ENCODE data around the gene GALNT14.

GALNT14 gene

DNA sequence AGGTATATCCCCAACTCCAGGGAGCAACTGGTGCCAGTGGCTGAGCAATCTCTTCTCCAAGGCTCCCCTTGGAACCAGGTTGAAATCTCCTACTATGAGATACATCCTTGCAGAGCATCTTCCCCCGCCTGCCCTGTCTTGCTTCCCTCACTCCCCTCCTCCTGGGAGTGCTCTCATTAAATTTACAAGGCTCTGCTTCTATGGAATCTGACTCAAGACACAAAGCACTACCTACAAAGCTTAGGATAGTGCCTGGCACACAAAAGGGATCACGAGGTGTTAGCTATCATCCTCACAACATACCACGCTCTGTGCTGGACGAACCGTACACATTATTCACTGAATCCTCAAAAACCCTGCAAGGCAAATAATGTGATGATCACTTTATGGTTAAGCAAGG is 121.6 kb downstream of the GALNT14 start:
- no peak overlapping the region for H3K4me3 ChIP-seq (ENCODE audit: low read depth, low read length)

DNA sequence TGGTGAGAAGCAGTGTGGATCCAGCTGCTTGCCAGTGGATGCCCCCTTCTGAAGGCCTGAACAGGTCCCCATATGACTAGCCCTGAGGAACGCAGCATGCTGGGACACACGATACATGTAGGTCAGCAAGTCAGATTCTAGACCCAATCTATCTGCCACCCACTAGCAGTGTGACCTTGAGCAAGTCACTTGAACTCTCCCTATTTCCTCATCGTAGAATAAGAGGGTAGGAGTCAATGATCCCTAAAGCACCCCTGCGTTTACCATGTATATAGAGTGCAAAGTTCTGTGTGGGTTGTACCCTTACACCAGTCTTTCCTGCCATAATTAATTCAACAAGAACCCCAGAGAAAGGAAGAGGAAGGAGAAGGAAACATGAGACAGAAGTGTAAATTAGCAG is 123.7 kb downstream of the GALNT14 start:
- H3K4me3 ChIP-seq (ENCODE audit: low read depth, low read length), result no peak overlapping the region

DNA sequence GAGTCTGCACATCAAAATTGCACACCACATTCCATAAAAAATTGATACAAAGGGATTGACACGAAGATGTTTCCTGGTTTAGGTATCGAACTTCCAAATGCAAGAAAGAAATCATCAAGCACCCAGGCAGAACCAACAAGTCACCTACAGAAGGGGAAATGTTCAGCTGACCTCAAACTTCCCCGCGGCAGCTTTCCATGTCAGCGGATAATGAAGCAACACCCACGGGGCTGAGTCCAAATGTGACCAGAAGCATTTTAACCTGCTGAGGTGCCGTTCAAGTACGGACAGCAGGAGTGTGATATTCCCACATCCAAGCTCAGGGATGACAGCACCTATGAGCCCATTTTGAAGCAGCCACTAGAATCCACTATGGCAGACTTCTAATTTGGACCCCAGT is 124.9 kb downstream of the GALNT14 start:
- H3K4me3 ChIP-seq (ENCODE audit: low read depth, low read length), result no peak overlapping the region

DNA sequence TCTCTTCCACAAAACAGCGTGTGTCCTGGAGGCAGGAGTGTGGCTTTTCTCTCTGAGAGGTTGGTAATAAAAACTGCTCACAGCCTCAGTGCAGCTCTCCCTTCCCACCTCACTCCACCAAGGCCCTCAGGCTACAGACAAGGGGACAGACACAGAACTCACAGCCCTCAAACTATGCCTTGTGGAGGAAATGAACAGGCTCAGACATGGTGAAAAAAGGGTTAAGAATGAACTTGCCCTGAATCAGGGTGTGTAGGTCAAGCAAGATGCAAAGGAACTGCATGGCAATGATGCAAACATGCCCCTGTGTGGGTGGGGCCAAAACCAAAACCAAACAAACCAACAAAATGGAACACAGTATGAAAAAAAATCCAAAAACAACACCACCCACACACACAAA is 125.8 kb downstream of the GALNT14 start:
- H3K4me3 ChIP-seq (ENCODE audit: low read depth, low read length), result no peak overlapping the region

DNA sequence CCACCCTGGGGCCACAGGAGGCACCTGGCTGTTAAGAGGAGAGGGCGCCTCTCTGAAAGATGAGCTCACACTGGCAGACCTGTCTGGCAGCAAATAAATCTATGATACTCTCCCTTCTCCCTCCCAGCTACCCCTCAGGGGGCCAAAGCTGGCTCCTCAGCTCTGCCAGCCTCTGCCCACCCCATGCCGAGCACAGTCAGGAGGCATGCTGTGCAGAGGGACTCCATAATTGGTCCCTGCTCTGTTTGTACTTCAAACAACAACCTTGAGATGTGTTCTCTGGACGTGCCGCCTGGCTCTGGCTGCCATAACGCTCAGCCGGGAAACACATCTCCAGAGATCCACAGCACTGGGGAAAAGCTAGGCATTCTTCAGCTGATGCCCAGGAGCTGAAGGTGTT is 126.7 kb downstream of the GALNT14 start:
- no peak overlapping the region for H3K4me3 ChIP-seq (ENCODE audit: low read depth, low read length)

DNA sequence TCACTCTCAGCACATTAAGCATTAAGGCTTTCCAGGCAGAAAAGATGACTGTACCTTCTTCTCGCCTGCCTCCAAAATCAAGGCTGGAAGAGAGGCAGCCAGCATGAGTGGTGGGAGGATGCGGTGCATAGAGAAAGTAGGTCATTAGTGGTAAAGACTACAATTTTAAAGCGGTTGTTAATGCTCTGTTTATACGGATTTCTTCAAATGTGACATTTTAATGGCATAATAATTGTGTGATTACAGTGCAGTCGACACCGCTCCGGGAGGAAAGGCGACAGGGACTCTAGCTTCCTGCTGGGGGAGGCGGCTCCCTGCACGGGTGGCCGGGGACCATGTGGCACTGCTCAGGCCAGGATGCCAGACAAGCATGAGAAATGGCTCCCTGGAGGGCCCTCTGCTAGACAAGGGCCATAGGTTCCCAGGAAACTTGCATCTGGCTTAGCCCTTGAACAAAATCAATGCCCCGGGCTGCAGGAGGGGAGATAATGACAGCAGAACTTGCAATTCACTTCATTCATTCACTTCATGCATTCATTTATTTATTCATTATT is 129.6 kb downstream of the GALNT14 start:
- H3K4me3 ChIP-seq (ENCODE audit: low read depth, low read length), result no peak overlapping the region

DNA sequence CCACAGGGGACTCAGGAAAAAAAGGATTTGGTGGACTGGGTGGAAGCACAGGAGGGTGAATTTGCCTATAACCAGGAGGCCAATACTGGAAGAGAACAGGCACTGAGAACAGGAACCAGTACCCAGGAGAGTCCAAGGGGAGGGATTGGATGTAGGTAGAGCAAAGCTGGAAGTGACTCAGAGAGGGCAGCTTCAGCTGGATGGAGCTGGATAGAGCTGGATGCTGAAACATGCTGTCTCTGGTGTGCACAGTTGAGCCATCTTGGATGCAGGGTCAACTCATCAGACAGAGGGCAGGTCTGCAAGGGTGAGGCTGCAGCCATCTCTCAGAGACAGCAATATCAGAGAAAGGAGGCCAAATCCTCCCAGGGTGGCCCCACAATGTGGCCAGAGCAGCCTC is 134.0 kb downstream of the GALNT14 start:
- no peak overlapping the region for H3K4me3 ChIP-seq (ENCODE audit: low read depth, low read length)

DNA sequence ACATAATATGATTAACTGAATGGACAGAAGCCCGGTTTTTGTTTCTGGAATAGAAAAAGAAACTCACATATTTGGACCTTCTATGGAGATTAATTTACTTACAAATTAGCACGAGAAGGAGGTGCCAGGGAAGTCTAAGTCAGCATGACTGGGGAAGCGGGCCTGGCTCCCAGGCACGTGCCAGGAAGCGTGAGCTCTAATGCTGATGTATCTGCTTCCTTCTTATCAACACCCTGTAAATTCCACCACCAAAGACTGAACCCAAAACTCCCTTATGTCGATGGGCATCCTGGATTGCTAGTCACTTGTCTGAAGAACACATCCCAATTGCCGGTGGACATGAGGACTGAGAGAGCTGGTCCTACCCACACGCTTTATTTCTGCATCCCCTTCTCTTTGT is 134.5 kb downstream of the GALNT14 start:
- H3K4me3 ChIP-seq (ENCODE audit: low read depth, low read length), result no peak overlapping the region

DNA sequence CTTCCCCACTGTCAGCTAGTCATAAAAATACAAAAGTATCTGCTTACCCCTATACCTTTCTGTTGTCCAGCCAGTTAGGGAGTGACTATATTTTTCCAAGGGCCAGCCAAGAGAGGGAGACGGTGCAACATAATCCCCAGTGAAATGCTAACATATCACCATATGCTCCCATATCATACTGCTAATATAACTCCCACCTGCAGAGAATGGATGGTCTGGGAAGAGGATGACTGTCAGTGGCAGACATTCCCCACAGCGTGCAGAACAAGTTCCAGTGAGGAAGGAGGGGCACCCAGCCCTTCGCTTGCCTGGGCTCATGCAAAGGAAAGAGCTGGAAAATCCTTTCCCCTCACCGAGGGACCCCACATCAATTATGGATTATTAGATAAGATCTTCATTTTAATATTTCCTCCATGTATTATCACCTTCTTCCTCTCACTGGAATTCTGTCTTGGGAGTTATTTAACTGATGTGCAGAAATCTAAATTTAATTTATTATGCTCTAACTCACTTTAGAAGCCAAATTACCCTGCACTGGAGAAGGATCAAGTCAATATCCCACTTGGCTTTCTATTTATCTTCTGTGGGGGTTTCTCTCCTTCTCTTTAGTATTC is 135.6 kb downstream of the GALNT14 start:
- H3K4me3 ChIP-seq (ENCODE audit: low read depth, low read length), result no peak overlapping the region

DNA sequence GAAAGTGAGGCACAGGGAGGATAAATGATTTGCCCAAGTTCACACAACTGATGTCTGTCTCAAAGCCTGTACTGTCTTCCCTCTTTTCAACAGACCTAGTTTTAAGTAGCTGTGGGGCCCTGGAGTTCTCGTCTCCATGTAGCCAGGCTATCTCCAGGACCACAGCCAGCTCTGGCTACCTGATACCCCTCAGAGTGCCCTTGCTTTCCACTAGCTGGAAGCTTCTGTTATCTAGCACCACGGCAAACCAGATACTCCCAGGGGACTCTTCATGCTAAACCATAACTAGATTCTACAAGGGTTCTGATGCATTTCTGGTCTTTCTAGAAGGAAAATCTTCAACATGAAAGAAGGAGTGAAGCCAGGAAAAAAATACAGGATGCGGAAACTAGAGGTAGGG is 137.3 kb downstream of the GALNT14 start:
- no peak overlapping the region for H3K4me3 ChIP-seq (ENCODE audit: low read depth, low read length)

DNA sequence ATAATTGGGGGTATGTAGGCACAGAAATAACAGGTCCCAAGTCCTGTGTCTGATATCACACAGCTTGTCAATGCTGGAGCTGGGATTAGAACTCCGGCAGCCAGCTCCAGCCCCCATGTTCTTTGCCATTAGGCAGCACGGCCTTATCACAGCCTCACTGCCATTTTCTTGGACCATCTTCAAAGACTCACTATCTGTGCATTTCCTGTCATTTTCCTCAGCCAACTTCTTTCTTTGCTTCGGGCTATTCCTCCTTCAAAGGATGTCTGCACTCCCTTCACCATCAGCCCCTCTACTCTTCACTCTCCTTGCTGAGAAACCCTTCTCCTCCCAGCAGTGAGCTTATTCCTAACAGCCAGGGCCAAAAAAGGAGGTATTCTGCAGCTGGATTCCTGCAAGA is 139.6 kb downstream of the GALNT14 start:
- H3K4me3 ChIP-seq (ENCODE audit: low read depth, low read length), result no peak overlapping the region

DNA sequence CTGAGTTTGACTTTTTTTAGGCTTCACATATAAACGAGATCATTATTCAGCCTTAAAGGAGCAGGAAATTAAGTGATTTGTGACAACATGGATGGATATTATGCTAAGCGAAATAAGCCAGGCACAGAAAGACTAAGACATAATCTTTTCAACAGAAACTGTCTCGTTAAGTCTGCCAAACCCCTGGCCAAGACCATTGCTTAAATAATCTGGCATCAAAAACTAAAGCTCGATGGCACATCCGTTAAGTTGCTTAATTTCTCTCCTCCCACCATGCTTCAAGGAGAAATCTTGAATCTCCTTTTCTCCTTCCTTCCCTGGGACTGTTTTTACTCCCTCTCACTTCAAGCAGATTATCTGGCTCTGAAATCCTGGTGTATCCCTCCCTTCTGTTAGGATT is 140.3 kb downstream of the GALNT14 start:
- no peak overlapping the region for H3K4me3 ChIP-seq (ENCODE audit: low read depth, low read length)

DNA sequence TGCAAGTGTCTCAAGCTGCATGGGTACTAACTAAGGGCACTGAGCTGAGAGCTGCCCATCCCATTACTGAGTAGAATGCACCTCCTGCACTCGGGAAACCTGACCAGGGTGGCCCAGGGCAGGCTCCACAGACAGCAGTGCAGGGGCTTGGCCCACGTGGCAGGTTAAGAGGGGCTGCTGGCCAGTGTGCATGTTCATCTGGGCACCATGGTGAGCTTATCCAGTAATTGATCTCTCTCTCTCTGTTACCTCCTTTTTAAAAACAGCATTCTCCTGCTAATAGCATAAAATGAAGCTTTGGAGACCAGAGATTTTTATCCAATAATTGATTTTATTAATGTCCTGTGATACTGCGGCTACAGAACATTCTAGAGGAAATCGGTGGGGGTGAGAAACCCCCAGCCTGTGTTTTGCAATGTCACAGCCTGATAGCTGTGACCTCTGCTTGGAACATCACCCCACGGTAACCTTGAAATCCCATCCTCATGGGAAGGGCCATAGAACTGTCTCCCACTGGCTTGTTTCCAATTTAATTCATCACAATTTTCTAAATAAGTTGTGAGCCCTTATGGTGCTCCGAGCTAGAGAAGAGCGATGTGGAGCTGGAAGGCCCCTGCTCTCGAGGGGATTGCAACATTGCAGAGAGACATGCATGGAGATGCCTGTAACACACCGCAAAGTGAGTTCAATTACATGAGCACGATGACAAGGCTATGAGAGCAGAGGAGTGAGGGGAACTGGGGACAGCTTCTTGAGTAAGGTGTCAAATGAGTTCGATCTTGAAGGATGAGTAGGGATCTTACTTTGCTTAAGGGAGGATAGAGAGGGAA is 143.8 kb downstream of the GALNT14 start:
- H3K4me3 ChIP-seq (ENCODE audit: low read depth, low read length), result no peak overlapping the region

DNA sequence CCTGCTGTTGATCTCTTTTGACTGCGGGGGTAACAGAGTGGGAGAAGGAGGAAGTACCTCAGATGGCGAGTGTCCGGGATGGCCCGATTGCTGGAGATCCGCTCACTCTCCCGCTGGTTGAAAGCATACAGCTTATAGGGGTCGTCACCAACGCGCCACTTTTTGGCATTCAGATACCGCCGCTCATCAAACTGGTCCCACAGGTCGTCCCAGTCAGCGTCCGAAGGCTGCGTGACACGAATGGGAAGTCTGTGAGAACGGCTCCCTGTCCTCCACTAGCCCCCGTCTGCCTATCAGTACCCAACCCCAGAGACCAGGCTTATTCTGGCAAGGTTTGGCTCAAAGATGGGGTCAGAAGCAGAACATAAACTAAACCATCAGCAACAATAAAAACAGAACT is 145.5 kb downstream of the GALNT14 start:
- H3K4me3 ChIP-seq (ENCODE audit: low read depth, low read length), result no peak overlapping the region

DNA sequence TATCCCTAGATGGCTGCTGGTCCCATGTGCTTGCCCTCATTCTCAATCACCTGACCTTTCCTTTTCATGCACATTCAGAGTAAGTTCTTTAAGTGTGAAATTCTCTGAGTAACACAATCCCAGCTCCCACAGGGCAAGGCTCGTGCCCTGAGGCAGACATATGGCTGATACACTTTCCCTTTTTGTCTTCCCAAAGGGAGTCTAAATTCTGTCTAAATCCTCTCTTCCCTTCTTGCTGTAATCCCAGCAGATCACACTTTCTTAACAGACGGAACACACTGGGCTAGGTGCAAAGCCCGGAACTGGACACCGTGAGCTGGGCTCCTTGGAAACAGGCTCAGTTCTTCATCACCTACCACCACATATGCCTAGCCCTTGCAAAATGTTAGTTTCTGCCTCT is 147.6 kb downstream of the GALNT14 start:
- H3K4me3 ChIP-seq (ENCODE audit: low read depth, low read length), result no peak overlapping the region

DNA sequence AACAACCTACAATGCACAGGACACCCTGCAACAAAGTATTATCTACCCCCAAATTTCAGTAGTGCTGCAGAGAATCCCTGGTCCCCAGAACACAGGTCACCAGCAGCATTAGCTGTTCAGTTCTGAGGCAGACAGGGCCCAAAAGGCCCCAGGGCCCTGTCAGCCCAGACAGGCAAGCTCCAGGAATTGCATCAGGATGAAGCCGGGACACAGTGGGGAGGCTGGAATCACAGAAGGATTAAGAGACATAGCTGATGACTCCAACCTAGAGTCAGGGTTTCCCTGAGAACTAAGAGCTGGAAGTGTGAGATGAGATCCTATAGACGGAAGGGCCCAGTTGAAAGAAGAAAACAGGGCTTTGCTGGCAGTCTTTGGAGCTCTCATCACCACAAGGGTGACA is 148.1 kb downstream of the GALNT14 start:
- no peak overlapping the region for H3K4me3 ChIP-seq (ENCODE audit: low read depth, low read length)

DNA sequence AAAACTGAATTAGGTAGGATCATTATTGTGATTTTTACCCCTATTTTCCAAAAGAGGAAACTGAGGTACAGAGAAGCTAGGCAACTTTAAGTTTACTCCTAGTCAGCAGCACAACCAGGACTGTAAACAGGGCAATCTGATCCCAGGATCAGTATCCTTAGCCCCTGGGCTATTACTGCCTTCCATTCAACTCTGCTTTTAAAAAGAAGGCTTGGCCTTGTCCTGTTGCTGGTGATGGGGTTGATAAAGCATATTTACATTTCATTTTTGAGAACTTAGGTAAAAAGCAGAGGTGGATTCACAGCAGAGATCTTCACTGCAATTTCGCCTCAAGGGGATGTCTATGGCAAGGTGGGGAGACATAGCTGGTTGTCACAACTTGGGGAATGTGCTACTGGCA is 148.5 kb downstream of the GALNT14 start:
- H3K4me3 ChIP-seq (ENCODE audit: low read depth, low read length), result no peak overlapping the region

DNA sequence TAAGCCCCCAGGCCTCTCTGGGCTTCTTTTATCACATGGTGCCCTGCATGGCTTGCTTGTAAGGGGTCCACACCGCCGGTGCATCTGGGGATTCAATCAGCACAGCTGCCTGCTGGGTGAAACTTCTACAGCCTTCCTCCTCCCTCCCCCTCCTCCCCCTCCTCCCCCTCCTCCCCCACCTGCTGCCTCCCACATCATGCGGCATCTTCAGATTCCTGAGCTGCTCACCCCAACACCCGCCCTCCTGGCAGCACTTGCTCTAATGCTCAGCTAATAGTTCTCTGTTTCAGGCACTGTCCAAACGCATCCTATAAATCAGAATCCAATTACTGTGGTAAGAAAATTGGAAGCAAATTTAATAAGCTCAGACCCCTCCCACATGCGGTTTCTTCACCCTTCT is 150.7 kb downstream of the GALNT14 start:
- H3K4me3 ChIP-seq (ENCODE audit: low read depth, low read length), result no peak overlapping the region

DNA sequence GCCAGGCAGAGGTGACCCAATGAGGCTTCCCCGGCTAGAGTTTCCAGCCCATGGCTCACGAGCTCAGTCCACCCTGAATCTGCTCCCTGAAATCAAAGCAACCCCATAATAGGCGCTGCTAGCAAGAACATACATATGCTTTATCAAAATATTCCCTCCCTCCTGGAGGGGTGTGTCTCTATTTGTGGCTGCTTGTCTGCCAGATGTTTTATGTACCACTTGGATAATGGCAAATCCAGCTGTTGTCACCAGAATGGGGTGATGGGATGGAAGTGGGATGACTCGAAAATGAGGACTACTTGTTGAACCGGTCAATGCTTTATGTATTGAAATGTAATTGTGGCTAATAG is 152.0 kb downstream of the GALNT14 start:
- H3K4me3 ChIP-seq (ENCODE audit: low read depth, low read length), result no peak overlapping the region

DNA sequence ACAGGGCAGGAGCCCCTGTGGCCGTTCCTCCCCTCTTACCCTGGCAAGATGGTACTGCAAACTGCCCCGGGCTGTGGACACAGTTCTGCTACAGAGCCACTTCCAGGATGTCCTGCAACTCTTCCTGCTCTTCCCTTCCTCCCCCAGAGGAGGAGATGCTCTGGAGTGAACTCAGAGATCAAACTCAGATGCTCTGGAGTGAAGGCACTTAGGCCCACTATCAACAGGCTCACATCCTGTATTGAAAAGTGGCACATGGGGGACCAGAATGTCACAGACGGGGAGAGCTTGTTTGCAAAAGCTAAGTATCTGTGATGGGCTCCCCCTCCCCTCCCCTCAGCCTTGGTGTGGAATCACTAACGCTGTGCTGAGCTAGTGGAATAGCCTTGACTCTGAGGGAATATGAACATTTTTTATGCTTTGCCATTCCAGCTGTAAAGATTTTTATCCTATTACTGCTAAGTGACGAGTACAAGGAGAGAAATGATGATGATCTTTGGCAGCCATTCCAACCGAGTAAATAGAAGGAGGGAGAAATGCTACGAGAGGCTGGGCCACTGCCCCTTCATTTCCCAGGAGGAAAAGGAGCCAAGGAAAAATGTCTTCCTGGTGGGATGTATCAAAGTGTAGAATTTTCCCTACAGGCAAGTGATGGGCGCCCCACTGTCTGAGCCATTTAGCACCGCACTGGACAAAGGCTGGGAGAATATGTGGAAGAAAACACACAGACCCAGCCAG is 152.6 kb downstream of the GALNT14 start:
- H3K4me3 ChIP-seq (ENCODE audit: low read depth, low read length), result no peak overlapping the region

DNA sequence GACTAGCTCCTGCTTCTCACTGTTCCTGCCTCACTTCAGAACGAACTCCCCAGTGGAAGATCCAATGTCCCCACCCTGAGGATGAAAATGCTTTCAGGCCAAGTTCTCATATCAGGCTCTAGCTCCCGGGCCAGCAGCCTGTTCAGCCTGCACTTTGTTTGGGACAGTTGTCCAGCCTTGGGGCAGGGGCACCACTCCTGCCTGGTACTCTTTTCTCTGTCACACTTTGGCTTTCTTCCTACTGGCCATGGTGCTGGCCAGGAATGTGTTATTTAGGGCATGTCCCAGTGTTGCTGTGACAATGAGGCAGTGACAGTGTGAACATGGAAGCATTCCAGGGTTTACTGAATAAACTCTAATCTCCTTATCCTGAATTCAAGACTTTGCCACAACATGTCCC is 154.1 kb downstream of the GALNT14 start:
- no peak overlapping the region for H3K4me3 ChIP-seq (ENCODE audit: low read depth, low read length)

DNA sequence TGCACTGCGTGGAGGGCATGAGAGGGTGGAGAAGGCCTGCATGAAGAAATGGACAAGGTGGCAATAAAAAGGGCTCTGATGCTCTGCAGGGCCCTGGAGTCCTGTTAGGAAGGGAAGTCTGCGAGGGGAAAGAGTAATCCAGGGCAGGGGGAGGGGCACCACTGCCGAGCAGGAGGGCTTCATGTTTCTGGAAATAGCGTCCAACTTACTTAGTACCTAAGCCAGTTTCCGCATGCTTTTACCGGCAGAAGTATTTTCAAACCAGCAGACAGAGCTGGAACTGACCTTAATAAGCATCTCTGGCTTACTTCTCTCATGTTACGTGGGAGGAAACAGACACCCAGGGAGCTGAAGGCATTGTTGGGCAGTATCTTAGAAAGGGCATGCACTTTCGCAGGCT is 156.7 kb downstream of the GALNT14 start:
- no peak overlapping the region for H3K4me3 ChIP-seq (ENCODE audit: low read depth, low read length)
